GM19324 (cell line): ENCODE measurements around the gene KAT8.
A peak's percentile ranks its signal among the peaks of the same experiment; 100 is the strongest.

Experiments
- ATAC-seq: cut with Tn5 transposase; IDR thresholded peaks from one replicate; pipeline ENCODE4 v1.9.1; 2021; ENCODE audit warnings: mild to moderate bottlenecking, moderate library complexity; ENCODE audit not compliant: unreplicated experiment, low FRiP score

KAT8 gene

DNA sequence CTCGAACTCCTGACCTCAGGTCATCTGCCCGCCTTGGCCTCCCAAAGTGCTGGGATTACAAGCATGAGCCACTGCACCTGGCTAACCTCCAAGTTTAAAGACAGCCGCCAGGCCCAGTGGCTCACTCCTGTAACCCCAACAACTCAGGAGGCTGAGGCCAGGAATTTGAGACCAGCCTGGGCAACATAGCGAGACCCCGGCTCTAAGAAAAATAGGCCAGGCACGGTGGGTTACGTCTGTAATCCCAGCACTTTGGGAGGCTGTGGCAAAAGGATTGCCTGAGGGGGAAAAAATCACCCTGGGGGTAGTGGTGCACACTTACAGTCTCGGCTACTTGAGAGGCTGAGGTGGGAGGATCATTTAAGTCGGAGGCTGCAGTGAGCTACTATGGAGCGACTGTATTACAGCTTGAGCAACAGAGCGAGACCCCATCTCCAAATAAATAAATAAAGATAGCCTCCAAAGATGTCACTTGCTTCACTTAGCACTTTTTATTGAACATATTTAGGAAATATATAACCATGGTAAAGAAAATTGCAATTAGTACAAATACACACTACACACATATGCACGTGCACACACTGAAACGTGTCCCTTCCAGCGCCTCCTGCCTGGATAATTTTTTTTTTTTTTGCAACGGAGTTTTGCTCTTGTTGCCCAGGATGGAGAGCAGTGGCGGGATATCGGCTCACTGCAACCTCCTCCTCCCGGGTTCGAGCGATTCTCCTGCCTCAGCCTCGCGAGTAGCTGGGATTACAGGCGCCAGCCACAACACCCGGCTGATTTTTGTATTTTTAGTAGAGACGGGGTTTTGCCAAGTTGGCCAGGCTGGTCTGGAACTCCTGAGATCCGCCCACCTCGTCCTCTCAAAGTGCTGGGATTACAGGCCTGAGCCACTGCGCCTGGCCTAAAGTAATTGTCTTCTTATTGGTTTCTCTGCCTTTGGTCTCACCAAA is 10.7 kb upstream of the KAT8 start:
- no peak for ATAC-seq

DNA sequence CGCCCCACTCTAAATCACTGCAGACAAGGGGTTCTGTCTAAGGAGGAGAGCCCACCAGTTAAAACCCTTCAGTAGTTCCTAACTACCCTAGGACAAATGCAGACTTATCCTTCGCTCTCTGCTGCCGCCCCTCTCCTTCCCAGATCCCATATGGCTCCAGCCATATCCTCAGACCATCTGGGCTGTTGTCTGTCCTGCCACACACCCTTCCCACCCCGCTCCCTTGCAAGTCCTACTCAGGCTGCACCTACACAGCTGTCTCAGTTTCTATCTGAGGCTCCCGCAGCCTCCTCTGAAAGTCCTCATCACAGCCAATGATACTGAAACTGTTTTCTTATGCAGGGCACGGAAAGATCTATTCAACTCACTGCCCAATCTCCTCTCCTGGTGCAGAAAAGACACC is 10.0 kb upstream of the KAT8 start:
- ATAC-seq = peak; percentile 40

GRCh38 chr16:31108035-31108793 is 9.2 kb upstream of the KAT8 start, which contains the start of gene BCKDK:
Gene BCKDK, plus strand, starts transcription at chr16:31108386. Its CDS starts 838 bp downstream, at chr16:31109224.
- ATAC-seq = peak; percentile 83

DNA sequence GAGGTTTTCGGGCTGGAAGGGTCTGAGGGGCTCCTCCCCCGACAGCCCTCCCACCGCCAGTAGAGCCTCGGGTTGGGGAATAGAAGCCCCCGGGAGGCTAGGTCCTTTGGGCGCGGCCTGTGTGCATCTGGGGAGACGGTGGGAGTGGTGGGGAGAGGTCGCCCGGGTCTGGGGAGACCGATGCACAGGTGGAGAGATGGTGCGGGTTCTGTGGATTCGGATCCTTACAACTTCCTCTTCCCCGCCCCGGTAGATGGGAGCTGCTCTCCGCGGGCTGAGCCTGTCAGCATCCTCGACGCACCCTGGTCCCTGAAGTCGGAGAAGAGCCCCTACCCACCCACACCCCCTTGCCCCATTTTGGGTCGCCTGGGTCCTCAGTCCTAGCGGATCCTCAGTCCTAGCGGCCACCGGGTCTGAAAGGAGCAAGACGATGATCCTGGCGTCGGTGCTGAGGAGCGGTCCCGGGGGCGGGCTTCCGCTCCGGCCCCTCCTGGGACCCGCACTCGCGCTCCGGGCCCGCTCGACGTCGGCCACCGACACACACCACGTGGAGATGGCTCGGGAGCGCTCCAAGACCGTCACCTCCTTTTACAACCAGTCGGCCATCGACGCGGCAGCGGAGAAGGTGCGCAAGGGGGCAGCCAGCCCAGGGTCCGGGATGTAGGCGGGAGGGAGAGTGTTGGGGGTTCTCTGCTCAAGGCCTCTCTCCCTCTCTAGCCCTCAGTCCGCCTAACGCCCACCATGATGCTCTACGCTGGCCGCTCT is 8.5 kb upstream of the KAT8 start:
- no peak for ATAC-seq

- ATAC-seq = no peak
Measured at GRCh38 chr16:31109622-31110021, 7.8 kb upstream of the KAT8 start.

DNA sequence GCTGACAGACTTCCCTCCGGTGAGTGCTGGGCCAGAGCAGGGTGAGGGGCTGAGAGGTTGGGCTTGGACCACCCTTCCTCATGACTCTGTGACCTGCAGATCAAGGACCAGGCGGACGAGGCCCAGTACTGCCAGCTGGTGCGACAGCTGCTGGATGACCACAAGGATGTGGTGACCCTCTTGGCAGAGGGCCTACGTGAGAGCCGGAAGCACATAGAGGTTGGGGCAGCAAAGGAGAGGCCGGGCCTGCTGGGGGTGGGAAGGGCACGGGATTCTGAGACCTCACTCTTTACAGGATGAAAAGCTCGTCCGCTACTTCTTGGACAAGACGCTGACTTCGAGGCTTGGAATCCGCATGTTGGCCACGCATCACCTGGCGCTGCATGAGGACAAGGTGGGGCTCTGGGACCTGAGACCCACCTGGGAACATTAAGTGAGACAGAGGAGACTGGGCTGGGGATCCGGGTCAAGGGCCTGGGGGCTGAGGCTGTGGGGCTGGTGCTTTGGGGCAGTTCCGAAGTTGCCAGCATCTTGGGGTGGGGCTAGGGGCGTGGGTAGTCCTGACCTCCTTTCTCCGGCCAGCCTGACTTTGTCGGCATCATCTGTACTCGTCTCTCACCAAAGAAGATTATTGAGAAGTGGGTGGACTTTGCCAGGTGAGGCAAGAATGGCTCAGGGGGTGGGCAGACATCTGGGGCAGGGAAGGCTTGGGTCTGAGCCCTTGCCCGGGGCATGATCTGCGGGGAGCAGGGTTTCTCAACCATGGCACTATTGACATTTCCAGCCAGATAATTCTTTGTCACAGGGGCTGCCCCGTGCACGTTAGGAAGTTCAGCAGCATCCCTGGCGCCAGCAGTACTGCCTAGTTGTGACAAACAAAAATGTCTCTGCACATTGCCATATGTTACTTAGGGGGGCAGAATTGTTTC is 7.1 kb upstream of the KAT8 start:
- ATAC-seq = no peak

DNA sequence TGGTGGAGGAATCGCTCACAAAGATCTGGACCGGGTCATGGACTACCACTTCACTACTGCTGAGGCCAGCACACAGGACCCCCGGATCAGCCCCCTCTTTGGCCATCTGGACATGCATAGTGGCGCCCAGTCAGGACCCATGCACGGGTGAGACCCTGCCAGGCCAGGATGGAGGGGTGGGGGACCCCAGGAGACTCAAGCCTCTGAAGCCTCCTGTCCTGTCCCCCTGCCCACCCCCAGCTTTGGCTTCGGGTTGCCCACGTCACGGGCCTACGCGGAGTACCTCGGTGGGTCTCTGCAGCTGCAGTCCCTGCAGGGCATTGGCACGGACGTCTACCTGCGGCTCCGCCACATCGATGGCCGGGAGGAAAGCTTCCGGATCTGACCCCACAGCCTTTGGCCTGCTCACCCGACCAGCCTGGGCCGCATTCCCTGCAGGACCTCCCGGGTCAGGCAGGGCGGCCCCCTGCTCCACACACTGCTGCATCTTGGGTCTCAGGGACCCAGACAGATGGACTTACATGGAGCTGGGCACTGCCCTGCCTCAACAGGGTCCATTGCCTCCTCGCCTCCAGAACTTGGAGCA is 5.5 kb upstream of the KAT8 start:
- ATAC-seq = no peak

DNA sequence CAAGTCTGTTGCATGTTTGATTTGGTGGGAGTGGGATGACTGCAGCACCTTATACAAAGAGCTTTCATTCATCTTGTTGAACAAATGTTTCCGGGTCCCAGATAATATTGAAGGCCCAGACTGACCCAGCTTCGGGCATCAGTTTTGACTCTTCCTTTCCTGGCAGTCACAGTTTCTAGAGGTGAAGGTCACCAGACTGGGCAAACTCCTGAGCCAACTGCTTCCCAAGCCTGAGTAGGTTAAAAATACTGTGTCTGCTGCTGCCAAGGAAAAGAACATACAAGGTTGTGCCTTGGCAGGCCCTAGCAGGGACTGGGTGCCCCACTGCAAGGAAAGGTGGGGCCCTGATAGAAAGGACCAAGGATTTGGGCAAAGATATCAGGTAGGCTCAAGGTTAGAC is 4.8 kb upstream of the KAT8 start:
- ATAC-seq = no peak

DNA sequence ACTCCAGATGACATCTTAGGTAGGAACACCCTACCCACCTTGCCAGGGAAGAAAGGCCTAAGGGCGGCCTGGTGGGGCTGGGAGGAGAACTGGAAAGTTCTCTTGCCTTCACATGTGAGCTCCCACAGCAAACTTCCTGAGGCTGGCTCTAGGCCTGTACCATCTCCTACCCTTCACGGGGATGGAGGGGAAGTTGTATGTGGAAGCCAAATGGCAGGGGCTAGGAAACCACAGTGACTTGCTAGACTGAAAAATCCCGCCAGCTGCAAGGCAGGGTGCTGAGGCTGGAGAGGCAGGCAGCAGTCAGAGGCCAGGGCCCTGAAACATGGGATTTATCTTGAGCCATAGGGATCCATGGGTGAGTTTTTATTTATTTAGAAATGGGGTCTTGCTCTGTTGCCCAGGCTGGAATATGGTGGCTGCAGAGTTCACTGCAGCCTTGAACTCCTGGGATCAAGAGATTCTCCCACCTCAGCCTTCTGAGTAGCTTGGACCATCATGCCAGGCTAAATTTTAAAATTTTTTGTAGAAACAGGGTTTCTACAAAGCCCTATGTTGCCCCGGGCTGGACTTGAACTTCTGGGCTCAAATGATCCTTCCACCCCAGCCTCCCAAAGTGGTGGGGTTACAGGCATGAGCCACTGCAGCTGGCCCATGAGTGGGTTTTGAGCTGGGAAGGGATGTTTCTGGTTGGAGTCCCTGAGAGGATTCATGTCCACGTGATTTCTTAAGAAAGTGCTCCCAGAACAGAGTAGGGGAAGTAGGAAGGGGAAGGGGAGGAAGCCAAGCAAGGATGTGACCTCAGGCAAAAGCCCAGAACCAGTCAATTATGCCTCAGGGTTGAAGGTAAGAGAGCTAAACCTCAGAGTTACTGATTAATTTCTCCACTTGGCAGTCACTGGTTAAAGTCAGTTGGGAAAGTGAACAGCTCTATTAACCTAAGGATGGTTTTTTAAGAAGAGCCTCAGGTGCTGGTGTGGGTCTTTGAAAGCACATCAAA is 4.0 kb upstream of the KAT8 start:
- ATAC-seq = no peak

- no peak for ATAC-seq
Measured at GRCh38 chr16:31114468-31114867, 3.0 kb upstream of the KAT8 start.

GRCh38 chr16:31118223-31119155 is 1.0 kb downstream of the KAT8 start:
- no peak for ATAC-seq

- no peak for ATAC-seq
Measured at GRCh38 chr16:31120129-31120528, 2.7 kb downstream of the KAT8 start.

- ATAC-seq = no peak
Measured at GRCh38 chr16:31125844-31126243, 8.4 kb downstream of the KAT8 start.

- no peak for ATAC-seq
Measured at GRCh38 chr16:31127182-31127581, 9.7 kb downstream of the KAT8 start.

DNA sequence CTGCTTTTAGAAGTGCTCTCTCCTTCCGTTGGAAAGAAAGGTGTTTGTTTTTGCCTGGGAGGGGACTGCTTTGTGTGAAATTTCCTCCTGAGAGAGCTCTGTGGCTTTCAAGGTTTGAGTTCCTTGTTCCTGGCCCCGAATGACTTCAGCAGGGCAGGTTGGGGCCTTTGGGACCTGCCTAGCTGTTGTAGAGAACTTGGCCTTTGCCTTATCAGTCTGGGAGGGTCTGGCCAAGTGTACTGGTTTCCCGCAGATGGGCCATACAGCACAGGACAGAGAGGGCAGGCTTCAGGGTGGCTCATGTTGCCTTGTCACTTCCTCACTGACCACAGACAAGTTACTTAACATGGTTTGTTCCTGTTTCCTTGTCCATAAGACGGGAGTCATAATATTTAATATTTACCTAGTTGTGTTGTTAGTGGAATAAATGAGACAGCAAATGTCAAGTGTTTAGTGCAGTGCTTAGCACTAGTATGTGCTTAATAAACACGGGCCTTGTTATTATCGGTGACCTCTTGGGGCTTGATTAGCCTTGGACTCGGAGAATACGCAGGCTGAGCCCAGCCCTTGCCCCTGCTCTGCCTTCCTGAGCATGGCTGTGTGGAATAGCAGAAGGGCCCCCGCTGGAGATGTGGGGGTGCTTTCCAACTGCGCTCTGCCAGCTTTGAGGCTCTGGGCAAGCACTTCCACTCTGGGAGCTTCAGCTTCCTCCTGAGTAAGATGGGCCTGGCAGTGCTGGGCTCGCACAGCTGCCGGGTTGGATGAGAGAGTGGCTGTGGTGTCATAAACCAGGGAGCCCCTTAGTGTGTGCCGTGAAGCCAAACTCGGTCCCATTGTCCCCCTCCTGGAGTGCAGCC is 11.5 kb downstream of the KAT8 start:
- ATAC-seq = no peak
